GM21515 (cell line): ENCODE data around the gene PJA2.
A peak's percentile ranks its signal among the peaks of the same experiment; 100 is the strongest.

Experiments used
- ATAC-seq: cut with Tn5 transposase; IDR thresholded peaks from one replicate; pipeline ENCODE4 v1.9.1; 2021; ENCODE audit not compliant: unreplicated experiment

PJA2 gene

GRCh38 chr5:109410389-109411148 is 795 bp upstream of the PJA2 start:
- peak; percentile 13 for ATAC-seq

GRCh38 chr5:109408991-109409843 is 557 bp downstream of the PJA2 start:
- peak; percentile 30 for ATAC-seq

GRCh38 chr5:109407913-109408312 is 1.9 kb downstream of the PJA2 start:
- ATAC-seq = no peak

- no peak for ATAC-seq
Observed at GRCh38 chr5:109406719-109407118, 3.1 kb downstream of the PJA2 start.

- no peak for ATAC-seq
Observed at GRCh38 chr5:109404428-109404960, 5.3 kb downstream of the PJA2 start.

- ATAC-seq = no peak
Observed at GRCh38 chr5:109403469-109403868, 6.3 kb downstream of the PJA2 start.

- no peak for ATAC-seq
Observed at GRCh38 chr5:109399092-109399759, 10.5 kb downstream of the PJA2 start.

- ATAC-seq = no peak
Observed at GRCh38 chr5:109396965-109397364, 12.8 kb downstream of the PJA2 start.

GRCh38 chr5:109394806-109395205 is 15.0 kb downstream of the PJA2 start:
- no peak for ATAC-seq

GRCh38 chr5:109390188-109390587 is 19.6 kb downstream of the PJA2 start:
- no peak for ATAC-seq

- no peak for ATAC-seq
Observed at GRCh38 chr5:109388407-109388806, 21.4 kb downstream of the PJA2 start.

GRCh38 chr5:109387408-109387974 is 22.3 kb downstream of the PJA2 start:
- ATAC-seq = no peak

- no peak for ATAC-seq
Observed at GRCh38 chr5:109378095-109378494, 31.7 kb downstream of the PJA2 start.

- ATAC-seq = no peak
Observed at GRCh38 chr5:109374625-109375024, 35.1 kb downstream of the PJA2 start.

GRCh38 chr5:109373932-109374331 is 35.8 kb downstream of the PJA2 start:
- no peak for ATAC-seq

- ATAC-seq = no peak
Observed at GRCh38 chr5:109370343-109370742, 39.4 kb downstream of the PJA2 start.

- no peak for ATAC-seq
Observed at GRCh38 chr5:109365653-109366052, 44.1 kb downstream of the PJA2 start.

GRCh38 chr5:109364977-109365376 is 44.8 kb downstream of the PJA2 start:
- ATAC-seq = no peak

- no peak for ATAC-seq
Observed at GRCh38 chr5:109359642-109360041, 50.1 kb downstream of the PJA2 start.

- no peak for ATAC-seq
Observed at GRCh38 chr5:109357807-109358206, 52.0 kb downstream of the PJA2 start.

- no peak for ATAC-seq
Observed at GRCh38 chr5:109354761-109355160, 55.0 kb downstream of the PJA2 start.
